IPS-11a (cell line): ENCODE measurements around the gene NT5C1A.

Experiments used
- H3K4me3 ChIP-seq: one replicate; pipeline ENCODE4 v1.5.1; 2013; ENCODE audit warnings: low read depth, low read length, control low read depth

Gene NT5C1A

DNA sequence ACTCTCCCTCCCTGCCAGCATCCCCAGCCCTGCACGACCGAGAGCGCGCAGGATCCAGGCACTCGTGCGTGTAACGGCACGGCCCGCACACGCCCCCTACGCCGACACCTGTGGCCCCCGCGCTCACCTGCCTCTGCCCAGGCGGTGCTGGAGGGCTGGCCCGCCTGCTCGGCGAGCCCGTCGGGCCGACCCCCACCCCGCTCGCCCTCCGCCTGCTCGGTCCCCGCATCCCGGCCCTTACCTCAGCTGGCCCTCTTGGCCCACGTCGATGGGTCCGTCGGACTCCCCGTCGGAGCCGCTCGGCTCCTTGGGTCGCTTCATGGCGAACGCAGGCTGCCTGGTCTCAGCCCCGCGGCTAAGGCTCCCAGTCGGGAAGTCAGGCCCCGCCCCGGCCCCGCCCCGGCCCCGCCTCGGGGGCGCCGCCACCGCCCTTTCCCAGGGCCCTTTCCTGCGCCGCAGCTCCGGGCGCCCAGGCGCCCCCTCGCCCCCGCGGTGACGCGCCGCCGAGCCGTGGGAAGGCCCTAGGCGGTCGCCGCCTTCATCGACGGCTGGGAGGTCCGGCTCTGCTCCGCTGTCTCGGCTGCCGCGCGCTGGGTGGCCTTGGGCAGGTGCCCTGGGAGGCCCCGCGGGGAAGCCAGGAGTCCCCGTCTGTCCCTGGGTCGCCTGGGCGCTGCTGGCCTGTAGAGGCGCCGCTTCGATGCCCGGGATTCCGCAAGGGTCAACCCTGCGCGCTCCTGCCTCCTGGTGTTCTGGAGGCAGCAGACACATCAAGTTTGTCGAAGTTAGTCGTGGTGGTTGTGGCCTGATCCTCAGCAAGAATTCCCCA is 32.4 kb downstream of the NT5C1A start, which contains the start of gene HEYL:
Gene HEYL, minus strand, starts transcription at position 339 of the 826 bp plus-strand sequence. Its CDS starts 18 bp downstream, at position 321.
- peak within 1 kb of the TSS; percentile 56 for H3K4me3 ChIP-seq

DNA sequence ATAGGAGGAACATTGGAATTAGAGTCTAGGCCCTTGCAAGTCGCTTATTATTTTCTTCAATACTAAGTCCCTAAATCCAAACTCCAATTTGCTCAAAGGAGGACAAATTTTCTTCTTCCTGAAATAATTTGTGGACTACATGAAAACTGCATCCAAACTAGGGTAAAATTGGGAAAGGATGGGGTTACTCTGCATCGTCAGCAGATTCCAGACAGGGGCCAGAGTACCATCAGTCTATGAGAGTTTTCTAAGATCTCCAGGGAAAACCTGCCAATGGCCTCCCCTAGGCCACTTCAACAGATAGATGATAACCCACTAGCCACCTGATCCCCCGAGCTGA is 33.0 kb downstream of the NT5C1A start:
- peak overlapping the region; percentile 40 for H3K4me3 ChIP-seq

DNA sequence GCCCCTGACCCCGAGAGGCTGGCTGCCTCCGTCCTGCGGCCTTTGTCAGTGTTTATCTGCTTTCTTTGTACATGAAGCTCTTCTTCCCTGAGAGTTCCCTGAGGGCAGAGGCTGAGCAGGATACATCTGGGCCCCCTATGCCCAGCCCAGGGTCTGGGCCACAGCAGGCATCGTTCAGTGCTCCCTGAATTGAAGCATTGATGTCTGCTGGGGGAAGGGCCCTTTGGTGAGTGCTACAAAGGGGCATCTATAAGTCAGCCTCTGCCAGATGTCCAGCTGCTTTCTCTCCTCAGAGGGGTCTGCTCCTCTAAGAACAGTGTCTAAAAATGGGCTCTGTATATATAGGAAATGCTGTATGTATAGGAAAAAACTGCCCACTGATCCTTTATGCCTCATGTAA is 34.5 kb downstream of the NT5C1A start:
- H3K4me3 ChIP-seq: no peak overlapping the region

DNA sequence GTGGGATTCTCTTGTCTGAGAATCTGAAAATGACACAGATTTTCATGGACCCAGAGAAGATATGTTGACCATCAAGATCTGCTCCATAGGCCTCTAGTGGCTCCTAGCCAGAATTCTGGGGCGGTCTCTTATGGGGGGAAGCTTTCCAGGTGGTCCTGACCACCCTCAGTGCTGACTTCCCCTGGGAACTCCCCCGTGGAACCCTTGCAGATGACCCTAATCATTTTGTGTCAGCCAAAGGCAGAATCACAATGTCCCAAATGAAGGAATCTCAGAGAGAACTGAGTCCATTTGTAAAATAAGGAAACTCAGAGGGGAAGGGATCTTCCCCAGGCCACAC is 36.1 kb downstream of the NT5C1A start:
- H3K4me3 ChIP-seq: no peak overlapping the region

DNA sequence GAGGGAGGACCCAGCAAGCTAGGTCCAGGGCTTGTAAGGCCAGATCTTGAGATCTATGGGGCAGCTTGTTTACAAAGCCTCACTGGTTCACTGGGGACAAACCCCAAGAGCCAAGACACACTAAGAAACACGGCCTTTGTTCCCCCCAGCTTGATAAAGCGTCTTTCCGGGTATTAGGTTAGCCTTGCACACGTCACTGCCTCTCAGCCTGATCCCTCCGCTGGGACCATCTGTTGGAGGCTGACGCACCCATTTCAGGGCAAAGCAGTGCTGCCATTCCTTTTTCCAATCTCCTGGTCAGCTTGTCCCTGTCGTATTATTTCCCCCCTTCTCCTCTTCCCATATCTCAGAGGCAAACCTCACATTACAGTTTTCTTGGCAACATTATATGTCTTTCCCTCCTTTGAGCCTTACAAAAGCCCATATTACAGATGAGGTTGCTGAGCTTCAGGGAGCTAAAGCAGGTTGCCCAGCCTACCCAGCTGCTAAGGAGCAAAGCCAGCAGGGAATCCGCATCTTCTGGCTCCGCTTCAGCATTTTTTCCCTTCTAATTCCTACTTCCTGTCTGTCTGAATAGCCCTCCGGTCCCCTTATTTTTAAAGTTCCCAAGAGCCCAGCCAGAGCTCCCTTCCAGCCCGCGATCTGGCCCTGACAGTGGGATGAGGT is 36.6 kb downstream of the NT5C1A start:
- no peak overlapping the region for H3K4me3 ChIP-seq

DNA sequence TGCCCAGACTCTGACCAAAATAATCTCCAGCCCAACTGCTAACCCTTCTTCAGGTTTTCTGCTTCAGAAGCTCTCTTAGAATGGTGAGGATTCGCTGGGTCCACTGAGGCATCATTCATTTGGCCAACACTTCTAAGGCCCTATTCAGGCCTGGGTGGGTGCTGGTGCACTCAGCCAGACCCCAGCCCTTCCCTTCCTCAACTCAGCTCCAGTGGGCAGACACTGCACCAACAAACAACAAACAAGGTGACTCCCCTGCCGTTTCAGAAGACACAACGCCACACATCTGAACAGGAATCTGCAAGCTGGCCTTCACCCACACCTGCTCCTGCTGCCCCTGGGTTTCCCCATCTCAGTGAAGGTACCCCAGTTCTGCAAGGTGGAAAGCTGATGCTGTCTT is 38.5 kb downstream of the NT5C1A start:
- no peak overlapping the region for H3K4me3 ChIP-seq

DNA sequence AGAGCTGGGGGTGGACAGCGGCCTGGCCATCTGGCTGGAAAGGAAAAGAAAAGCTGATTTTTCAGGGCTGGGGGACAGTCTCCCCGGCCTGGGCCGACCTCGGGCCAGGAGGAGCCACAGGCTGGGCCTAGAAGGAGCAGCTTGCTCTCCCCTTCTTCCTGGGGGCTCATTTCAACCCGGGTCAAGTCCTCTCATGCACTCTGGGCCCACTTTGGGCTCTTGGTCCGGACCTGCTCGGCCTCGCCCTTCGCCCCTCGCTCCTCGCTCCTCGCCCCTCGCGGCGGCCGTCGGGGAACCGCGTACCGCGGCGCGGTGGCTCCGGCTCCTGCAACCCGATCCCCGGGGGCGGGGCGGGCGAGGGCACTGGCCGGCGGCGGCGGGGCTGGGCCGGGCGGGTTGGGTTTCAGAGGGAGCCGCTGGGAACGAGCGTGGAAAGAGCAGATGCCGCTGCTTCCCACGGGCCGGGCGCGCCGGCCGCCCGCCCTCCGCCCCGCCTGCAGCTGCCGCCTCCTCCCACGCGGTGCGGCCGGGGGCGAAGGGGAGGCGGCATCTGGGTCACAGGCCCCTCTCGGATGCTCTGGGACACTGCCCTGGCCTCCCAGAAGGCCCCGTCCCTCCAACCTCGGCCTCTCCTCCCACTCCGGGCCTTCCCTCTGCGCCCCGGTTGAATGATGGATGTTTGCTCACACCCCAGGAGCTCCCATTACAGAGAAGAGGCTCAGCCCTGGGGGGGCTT is 39.1 kb downstream of the NT5C1A start:
- no peak overlapping the region for H3K4me3 ChIP-seq

DNA sequence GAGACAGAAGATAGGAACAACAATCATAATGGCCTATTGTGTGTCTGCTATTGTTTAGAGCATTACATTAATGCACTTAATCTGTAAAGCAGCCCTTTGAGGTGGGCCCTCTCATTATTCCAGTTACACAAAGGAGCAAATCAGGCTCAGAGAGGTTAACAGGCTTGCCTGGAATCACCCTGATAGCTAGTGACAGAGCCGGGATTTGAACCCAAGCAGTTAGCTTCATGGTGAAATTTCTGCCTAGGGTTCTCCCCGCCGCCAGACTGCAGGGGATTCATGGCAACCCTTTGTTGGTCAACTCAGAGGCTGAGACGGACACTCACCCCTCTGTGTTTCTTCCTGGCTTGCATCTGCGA is 39.6 kb downstream of the NT5C1A start:
- no peak overlapping the region for H3K4me3 ChIP-seq

DNA sequence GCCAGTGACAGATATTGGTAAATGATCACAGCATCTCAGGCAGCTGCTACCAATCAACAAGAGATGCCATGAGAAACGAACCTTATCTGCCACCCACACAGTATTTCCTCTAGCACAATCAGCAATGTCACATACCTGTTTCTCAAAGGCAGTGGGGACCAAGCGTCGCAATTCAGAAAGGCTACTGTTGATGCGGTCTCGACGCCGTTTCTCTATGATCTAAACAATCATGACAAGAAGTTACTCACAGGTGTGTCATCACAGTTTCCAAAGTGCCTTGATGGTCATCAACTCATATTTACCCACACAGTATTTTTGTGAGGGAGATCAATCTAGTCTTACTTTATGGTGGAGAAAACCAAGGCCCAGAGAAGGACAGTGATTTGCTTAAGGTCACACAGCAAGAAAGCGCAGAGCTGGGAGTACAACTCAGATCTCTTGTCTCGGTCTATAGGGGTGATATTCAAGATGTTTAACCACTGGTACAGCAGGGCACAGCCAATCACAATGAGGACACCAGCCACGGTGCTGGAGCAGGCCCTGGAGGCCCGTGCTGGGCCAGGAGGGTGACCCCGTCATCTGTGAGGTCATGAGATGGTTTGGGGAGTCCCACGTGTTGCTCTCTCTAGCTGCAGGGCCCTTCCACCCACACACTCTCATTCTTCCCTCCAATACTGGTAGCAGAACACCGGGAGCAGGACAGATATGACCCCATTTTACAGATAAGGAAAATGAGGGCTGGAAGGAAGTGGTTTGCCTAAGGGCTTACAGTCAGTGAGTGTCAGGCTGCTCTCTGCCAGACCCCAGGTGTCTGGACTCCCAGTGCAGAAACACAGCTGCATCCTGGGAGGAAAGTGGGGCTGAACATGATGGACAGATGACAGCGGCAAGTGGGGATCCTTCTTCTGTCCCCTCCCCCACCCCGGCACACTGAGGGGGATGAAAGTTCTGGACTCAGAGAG is 40.3 kb downstream of the NT5C1A start:
- H3K4me3 ChIP-seq: no peak overlapping the region

DNA sequence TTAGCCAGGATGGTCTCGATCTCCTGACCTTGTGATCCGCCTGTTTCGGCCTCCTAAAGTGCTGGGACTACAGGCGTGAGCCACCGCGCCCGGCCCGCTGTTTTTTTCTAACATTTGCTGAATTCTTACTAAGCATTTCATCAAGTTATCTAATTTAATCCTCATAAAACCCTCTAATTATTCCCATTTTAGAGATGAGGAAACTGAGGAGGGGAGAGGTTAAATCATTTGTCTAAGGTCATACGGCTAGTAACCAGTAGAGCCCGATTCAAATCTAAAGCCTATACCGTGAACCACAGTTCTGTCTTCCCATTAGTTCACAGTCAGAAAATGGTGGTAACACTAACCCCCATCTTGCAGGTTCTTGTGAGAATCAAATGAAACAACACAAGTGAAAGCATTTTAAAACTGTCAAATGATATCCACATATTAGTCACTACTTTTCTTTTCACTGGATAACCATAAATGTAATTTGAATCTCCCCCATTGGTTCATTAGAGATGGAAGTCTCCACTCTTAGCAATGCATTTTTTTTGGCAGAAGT is 43.0 kb downstream of the NT5C1A start:
- no peak overlapping the region for H3K4me3 ChIP-seq

DNA sequence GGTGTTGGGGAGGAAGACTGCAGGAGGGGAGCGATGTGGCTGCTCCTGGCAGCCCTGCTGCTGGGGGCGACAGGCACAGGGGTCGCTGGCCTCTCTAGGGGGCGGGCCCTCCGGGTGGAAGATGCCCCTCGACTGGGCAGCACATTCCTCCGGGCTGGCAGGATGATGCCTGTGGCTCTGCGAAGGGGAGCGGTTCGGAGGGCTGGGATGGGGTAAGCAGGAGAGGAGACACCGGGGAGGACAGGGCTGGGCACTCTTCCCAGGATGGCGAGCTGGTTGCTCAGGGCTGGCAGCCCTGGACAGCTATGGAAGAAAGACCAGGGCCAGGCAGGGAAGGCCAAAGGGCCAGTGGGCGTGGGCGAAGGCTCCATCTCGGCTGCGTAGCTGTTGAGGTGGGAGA is 45.3 kb downstream of the NT5C1A start:
- no peak overlapping the region for H3K4me3 ChIP-seq

DNA sequence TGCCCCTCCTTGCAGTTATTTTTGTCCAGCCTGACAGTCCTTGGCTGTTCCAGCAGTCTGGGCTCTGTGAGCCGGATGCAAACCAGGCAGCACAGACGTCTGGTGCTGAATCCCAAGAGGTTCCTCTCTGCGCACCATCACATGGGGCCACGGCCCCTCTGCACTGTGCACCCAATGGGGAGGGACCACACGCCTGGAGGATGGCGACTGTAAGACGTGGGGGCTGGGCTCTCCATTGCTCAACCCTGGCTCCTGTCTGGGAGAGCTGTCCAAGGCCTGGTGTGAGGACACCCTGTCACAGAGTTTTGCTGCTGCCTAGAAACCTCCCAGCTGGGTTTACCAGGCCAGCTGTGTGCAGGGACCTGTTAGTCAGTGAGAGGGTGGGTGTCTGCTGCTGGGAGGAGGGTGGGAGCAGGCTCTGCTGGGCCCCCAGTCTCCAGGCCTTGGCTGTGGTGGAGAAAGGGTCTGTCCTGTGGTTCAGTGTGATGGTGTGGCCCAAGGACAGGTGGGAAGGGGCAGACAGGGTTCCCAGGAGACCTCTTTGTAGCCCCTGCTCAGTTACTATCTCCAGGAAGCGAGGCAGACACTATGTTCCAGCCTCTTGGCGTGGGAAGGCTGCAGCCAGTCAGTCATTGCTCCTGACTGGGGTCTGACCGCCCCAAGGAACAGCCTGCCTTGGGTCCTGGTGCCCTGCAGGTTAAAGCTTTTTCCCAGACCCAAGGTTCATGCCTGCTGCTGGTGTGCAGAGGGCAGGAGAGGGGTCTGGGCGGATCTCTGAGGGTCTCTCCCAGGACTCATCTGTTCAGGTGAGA is 46.2 kb downstream of the NT5C1A start:
- no peak overlapping the region for H3K4me3 ChIP-seq

DNA sequence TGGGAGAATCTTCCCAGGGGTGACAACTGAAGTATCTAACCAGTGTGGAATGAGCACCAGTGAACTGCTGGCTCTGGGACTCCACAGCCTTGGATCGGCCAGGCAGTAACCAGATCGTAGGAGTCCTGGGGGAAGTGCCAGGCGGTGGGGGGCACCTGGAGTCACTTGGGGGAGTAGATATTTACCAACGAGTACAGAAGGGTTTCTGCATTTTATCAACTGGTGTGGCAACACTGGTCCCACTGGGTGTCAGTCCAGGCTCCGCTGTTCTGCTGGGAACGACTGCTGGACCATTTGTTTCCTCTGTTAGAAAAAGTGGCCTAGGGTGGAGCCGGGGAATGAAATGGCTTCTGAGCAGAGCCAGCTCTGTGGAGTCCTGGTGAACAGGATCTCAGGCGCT is 46.9 kb downstream of the NT5C1A start:
- H3K4me3 ChIP-seq: no peak overlapping the region

DNA sequence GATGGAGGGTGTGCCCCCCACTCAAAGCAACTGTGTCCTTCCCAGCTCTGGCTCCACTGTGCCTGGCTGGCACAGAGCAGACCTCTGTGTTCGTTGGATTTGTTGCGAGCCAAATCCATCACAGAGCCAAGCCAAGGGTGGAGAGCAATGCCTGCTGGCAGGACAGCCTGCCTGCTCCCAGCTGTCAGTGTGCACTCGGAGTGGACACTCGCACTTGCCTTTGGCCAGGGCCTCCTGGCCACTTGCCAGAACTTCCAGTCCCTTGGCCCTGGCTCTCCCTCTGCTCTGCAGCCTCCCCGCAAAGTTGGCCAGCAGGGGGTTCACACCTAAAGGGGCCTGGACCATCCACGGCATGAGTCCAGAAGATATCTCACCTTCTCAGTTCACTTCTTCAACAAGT is 48.9 kb downstream of the NT5C1A start:
- H3K4me3 ChIP-seq: no peak overlapping the region

DNA sequence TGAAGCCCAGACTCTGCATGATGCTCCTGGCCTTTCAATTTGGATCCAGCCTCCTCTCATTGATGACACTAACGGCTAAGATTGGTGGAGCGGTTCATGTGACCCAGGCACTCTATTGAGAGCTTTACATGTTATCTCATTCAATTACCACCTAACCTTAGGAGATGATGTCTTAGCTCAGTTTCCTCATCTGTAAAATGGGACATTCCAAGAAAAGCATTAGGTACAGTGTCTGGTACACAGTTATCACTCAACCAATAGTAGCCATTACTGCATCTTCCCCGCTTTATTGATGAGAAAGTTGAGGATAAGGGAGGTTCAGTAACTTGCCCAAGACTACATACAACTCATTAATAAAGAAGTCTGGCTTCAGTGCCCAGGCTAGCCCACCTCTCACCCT is 49.5 kb downstream of the NT5C1A start:
- H3K4me3 ChIP-seq: no peak overlapping the region

DNA sequence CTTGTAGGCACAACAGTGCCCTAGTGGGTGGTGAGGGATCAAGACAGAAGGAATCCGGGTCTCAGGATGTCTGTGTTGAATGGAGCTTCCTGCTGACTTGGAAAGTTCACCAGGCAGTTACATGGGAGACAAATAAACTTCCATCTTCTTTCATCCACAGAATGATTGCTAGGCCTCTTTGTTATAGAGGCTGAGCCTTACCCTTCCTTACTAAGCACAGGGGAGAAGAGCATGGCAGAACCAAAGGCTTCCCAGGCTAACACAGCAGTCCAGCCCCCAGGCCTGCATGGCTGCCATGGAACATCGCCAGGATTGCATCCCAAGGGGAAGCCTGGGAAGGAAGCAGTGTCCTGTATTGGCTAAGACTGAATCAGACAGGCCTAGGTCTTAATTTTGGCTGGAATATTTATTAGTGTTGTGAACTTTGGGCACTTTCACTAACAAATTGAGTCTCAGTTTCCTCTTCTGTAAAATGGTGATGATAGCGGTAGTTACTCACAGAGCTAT is 51.2 kb downstream of the NT5C1A start:
- H3K4me3 ChIP-seq: no peak overlapping the region

DNA sequence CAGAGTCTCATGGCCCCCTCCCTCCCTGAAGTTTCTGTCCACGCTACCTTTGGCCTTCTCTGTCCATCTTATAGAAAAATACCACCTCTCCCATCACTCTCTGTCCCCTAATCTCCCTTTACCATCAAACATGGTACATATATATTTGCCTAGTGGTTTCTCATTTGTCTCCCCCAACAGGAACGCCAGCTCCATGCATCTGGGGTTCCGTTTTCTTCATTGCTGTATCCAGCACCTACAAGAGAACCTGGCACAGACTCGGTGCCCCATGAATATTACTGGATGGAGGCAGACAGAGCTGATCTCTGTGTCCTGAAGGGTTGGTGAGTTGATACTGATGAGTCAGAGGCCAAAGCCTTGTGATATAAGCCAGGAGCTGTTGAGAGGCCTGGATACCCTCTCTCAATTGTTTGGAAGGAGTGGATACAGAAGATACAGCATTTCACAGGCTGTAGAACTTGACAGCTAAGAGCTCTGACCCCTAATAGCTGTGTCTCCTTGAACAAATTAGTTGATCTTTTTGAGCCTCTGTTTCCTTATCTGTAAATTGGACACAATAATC is 54.3 kb downstream of the NT5C1A start:
- H3K4me3 ChIP-seq: no peak overlapping the region

DNA sequence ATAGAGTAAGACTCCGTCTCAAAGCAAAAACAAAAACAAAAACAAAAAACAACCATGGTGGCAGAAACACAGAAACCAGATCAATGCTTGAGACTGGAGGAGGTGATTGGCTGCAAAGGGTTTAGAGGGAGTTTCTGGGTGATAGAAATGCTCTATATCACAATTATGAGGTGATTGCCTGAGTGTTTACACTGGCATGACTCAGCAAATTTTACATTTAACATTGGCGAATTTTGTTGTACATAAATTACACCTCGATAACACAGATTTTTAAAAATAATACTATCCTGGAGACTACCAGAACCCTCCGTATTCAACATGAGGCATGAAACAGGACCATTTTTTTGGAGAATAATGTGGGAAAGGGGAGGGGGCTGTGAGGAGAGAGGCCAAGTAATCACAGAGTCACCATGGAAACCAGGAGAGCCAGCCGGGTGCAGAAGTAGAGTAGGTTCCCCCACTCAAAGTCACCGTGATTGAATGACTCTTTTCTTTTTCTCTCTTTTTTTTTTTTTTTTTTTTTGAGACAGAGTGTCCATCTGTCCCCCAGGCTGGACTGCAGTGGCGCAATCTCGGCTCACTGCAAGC is 56.7 kb downstream of the NT5C1A start:
- no peak overlapping the region for H3K4me3 ChIP-seq

DNA sequence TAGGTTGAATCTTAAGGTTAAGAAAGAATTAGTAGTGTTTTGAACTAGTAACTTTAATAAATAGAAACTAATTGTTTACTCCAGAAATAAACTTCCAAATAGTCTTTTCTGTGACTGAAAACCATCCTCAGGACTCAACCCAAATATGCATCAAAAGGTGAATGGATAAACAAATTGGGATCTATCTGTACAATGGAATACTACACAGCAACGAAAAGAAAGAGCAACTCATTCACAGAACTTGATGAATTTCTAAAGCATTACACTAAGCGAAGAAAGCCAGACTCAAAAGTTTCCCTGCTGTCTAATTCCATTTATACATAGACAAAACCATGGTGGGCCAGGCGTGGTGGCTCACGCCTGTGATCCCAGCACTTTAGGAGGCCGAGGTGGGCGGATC is 57.4 kb downstream of the NT5C1A start:
- H3K4me3 ChIP-seq: no peak overlapping the region
